Temporal lobe (tissue), 1 donor: Measurements from ENCODE around the gene ORM1. TPM values are rescaled to one million over a fixed set of nuclear protein-coding genes. Genes with fewer than 3 reads are reported as not detected.

Source experiments
- total RNA-seq: library from RNA; depleted of rRNA; stranded (reverse); fragments of >200 nt; gene quantifications from one replicate; pipeline ENCODE4 v1.2.3, GENCODE V29; 2014

The ORM1 gene
- total RNA-seq, 1 donor from 2014 or later, result not detected

Other genes starting within 250 kb of the ORM1 start
- gene AMBP, start 244.8 kb upstream of the ORM1 start, total RNA-seq, result not detected
- 0.49 TPM for gene KIF12, start 223.8 kb upstream of the ORM1 start, total RNA-seq
- 1.5 TPM for gene COL27A1, start 167.6 kb upstream of the ORM1 start, total RNA-seq
- not detected for gene ORM2, start 6.8 kb downstream of the ORM1 start, total RNA-seq
- gene AKNA, start 64.9 kb downstream of the ORM1 start, total RNA-seq, result 4.7 TPM
- gene WHRN, start 182.4 kb downstream of the ORM1 start, total RNA-seq, result 0.98 TPM